ENCODE measurements around the gene ZBTB45. TPM values are rescaled to one million over a fixed set of nuclear protein-coding genes. Genes with fewer than 3 reads are reported as not detected.

ZBTB45 gene
- total RNA-seq, 1 donor from 2014 or later, result 20.2 TPM

GRCh38 chr19:58562122-58563033 is 42.8 kb upstream of the ZBTB45 start:
- peaks cover 5% of the 10 kb centered on the region for H3K36me3 Mint-ChIP-seq
- no peaks in the 10 kb centered on the region for H3K27me3 Mint-ChIP-seq
- TF ChIP-seq, protein P1, sequence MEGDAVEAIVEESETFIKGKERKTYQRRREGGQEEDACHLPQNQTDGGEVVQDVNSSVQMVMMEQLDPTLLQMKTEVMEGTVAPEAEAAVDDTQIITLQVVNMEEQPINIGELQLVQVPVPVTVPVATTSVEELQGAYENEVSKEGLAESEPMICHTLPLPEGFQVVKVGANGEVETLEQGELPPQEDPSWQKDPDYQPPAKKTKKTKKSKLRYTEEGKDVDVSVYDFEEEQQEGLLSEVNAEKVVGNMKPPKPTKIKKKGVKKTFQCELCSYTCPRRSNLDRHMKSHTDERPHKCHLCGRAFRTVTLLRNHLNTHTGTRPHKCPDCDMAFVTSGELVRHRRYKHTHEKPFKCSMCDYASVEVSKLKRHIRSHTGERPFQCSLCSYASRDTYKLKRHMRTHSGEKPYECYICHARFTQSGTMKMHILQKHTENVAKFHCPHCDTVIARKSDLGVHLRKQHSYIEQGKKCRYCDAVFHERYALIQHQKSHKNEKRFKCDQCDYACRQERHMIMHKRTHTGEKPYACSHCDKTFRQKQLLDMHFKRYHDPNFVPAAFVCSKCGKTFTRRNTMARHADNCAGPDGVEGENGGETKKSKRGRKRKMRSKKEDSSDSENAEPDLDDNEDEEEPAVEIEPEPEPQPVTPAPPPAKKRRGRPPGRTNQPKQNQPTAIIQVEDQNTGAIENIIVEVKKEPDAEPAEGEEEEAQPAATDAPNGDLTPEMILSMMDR (conservative IDR thresholded peaks at IDR 0.05), result no peak
- no peak overlapping the region for H3K27ac Mint-ChIP-seq
- no peaks in the 10 kb centered on the region for H3K4me1 Mint-ChIP-seq (ENCODE audit: unreplicated experiment)
- H3K9me3 Mint-ChIP-seq, result no peaks in the 10 kb centered on the region
- no peak overlapping the region for H3K4me3 Mint-ChIP-seq
- DNase-seq (ENCODE audit: extremely low spot score, unreplicated experiment), result no peak

GRCh38 chr19:58561373-58562121 is 41.9 kb upstream of the ZBTB45 start:
- Mint-ChIP-seq H3K9me3 (no peaks in the 10 kb centered on the region), H3K4me1 (ENCODE audit: unreplicated experiment) (no peaks in the 10 kb centered on the region), H3K27me3 (no peaks in the 10 kb centered on the region), H3K27ac (peak overlapping the region; percentile 29), H3K36me3 (peaks cover 5% of the 10 kb centered on the region), H3K4me3 (peak overlapping the region; percentile 49)
- TF ChIP-seq, protein P1 (conservative IDR thresholded peaks at IDR 0.05), result no peak
- no peak for DNase-seq (ENCODE audit: extremely low spot score, unreplicated experiment)

DNA sequence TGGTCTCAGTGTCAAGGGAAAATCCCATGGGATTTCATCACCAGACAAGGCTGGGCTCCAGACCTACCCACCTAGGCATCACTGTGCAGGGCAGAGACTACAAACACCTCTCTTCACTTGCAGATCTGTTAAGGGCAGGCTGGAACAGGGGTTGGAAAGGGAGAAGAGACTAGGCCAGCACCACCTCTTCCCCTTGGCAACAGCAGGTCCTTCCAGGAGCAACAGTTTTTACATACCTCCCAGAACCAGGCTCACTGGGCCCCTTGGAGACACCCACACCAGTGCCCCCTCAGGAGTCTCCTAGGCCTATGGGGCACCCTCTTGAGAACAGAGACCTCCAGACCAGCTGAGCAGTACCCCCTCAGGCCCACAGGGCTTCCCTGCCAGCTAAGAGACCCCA is 41.3 kb upstream of the ZBTB45 start:
- Mint-ChIP-seq H3K9me3 (no peaks in the 10 kb centered on the region), H3K4me1 (ENCODE audit: unreplicated experiment) (no peaks in the 10 kb centered on the region), H3K4me3 (no peak overlapping the region), H3K36me3 (peaks cover 10% of the 10 kb centered on the region), H3K27me3 (no peaks in the 10 kb centered on the region), H3K27ac (no peak overlapping the region)
- TF ChIP-seq, protein P1 (conservative IDR thresholded peaks at IDR 0.05), result no peak
- no peak for DNase-seq (ENCODE audit: extremely low spot score, unreplicated experiment)

DNA sequence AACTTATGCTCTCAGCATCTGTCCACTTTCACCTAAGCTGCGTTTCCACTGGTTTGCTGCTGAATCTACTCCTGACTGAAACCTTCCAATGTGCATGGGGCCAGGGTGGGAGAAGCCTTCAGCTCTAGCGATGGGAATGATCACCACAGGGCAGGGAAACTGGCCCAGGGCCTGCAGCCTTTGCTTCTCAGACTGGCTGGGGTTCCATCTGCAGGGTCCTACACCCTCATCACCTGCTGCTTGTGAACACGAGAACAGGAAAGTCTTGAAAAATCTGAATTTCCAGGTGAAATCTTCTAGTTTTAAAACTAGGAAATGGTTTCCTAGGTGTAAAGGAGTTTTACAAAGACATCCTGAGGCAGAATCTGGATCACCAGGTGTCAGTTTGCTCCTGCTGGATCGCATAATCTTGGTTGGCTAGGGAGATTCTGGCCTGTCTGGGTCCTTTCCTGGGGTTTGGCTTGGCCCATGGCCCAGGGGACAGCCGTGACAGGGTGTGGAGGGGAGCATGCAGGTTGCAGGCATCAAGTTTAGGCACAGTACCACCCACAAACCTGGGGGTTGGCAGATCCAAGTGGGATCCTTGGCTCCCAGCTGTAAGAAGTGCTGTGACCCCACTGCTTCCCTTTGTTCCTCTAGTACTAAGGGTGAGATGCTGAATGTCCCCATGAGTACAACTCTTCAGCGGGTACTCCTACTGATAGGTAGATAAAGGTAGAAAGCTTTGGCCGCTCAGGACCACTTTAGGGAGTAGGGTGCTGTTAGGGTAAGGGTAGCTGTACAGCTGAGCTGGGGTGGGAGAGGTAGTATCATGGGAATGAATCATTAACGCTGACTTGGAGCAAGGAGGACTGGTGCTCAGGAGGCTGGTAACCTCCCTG is 40.6 kb upstream of the ZBTB45 start:
- TF ChIP-seq, protein P1 (conservative IDR thresholded peaks at IDR 0.05), result no peak
- Mint-ChIP-seq H3K36me3 (peaks cover 10% of the 10 kb centered on the region), H3K27me3 (no peaks in the 10 kb centered on the region), H3K27ac (peak overlapping the region; percentile 100), H3K4me3 (peak overlapping the region; percentile 99), H3K9me3 (no peaks in the 10 kb centered on the region), H3K4me1 (ENCODE audit: unreplicated experiment) (peaks cover 2% of the 10 kb centered on the region)
- DNase-seq (ENCODE audit: extremely low spot score, unreplicated experiment), result no peak

All from type B pancreatic cell (in vitro differentiated cells).